HepG2 (cell line): ENCODE data around the gene EMC9. TPM values are rescaled to one million over a fixed set of nuclear protein-coding genes. Genes with fewer than 3 reads are reported as not detected.

ENCODE experiments used
- AGO2 ChIP-seq: fragments of 200-400 bp; formaldehyde crosslinking; optimal IDR thresholded peaks from 2 replicates; pipeline ENCODE3; 2017; ENCODE audit warnings: mild to moderate bottlenecking, low read depth, low read length, moderate library complexity
- ESRRA ChIP-seq: sonication (generic); formaldehyde crosslinking; IDR thresholded peaks from 2 replicates; pipeline ENCODE4 v1.5.1; 2020; ENCODE audit warnings: mild to moderate bottlenecking, low read depth, missing genetic modification reagents
- FOXA3 ChIP-seq: IDR thresholded peaks from 2 replicates; pipeline ENCODE4 v1.6.1; 2016; ENCODE audit warnings: missing genetic modification reagents, missing compliant biosample characterization
- HMGXB3 ChIP-seq: sonication (generic); formaldehyde crosslinking; IDR thresholded peaks from 2 replicates; pipeline ENCODE4 v1.4.0; 2020; ENCODE audit warnings: missing genetic modification reagents, borderline replicate concordance
- KLF9 ChIP-seq: IDR thresholded peaks from 2 replicates; pipeline ENCODE4 v1.6.1; 2016; ENCODE audit warnings: low read depth
- LCORL ChIP-seq, 2 experiments: fragments of 450-650 bp in 1 of 2; sonication (generic) in 1 of 2; formaldehyde crosslinking in 1 of 2; IDR thresholded peaks; 2 replicates each; pipeline versions ENCODE4 v1.5.0 to v1.6.1; 2017 to 2020; ENCODE audit warnings: antibody characterized with exemption in 1 of 2, missing genetic modification reagents in 1 of 2
- MEIS2 ChIP-seq: sonication (generic); formaldehyde crosslinking; IDR thresholded peaks from 2 replicates; pipeline ENCODE4 v1.9.0; 2021; ENCODE audit warnings: mild to moderate bottlenecking, missing genetic modification reagents
- MTA3 ChIP-seq: sonication (generic); formaldehyde crosslinking; IDR thresholded peaks from 2 replicates; pipeline ENCODE4 v1.4.0; 2020; ENCODE audit warnings: missing genetic modification reagents
- MTF1 ChIP-seq: sonication (generic); formaldehyde crosslinking; IDR thresholded peaks from 2 replicates; pipeline ENCODE4 v1.5.0; 2020; ENCODE audit warnings: missing genetic modification reagents
- PAF1 ChIP-seq: IDR thresholded peaks from 2 replicates; pipeline ENCODE4 v1.6.1; 2016; ENCODE audit warnings: missing genetic modification reagents, missing compliant biosample characterization
- PHF8 ChIP-seq: sonication (generic); formaldehyde crosslinking; IDR thresholded peaks from 2 replicates; pipeline ENCODE4 v1.5.0; 2020; ENCODE audit warnings: missing genetic modification reagents
- SIN3B ChIP-seq: fragments of 150-350 bp; IDR thresholded peaks from 2 replicates; pipeline ENCODE4 v1.6.1; 2014; ENCODE audit warnings: low read length
- SMAD1 ChIP-seq: sonication (generic); formaldehyde crosslinking; IDR thresholded peaks from 2 replicates; pipeline ENCODE4 v1.4.0; 2020; ENCODE audit warnings: missing genetic modification reagents, low read depth, mild to moderate bottlenecking, borderline replicate concordance
- ZFP82 ChIP-seq: sonication (generic); formaldehyde crosslinking; IDR thresholded peaks from 2 replicates; pipeline ENCODE4 v1.5.1; 2020; ENCODE audit warnings: mild to moderate bottlenecking, missing genetic modification reagents, borderline replicate concordance
- ZIK1 ChIP-seq: sonication (generic); formaldehyde crosslinking; IDR thresholded peaks from 2 replicates; pipeline ENCODE4 v1.5.0; 2020; ENCODE audit warnings: mild to moderate bottlenecking, low read depth, missing genetic modification reagents, borderline replicate concordance
- ZNF18 ChIP-seq: sonication (generic); formaldehyde crosslinking; IDR thresholded peaks from 2 replicates; pipeline ENCODE4 v1.8.0; 2022; ENCODE audit warnings: mild to moderate bottlenecking, missing genetic modification reagents; ENCODE audit not compliant: insufficient replicate concordance
- ZNF280B ChIP-seq: sonication (generic); formaldehyde crosslinking; IDR thresholded peaks from 2 replicates; pipeline ENCODE4 v1.5.0; 2020; ENCODE audit warnings: missing genetic modification reagents, mild to moderate bottlenecking, borderline replicate concordance
- ZNF605 ChIP-seq: sonication (generic); formaldehyde crosslinking; IDR thresholded peaks from 2 replicates; pipeline ENCODE4 v1.8.0; 2022; ENCODE audit warnings: mild to moderate bottlenecking, missing genetic modification reagents
- ZNF619 ChIP-seq: sonication (generic); formaldehyde crosslinking; IDR thresholded peaks from 2 replicates; pipeline ENCODE4 v1.4.0; 2020; ENCODE audit warnings: mild to moderate bottlenecking, missing genetic modification reagents
- ZNF703 ChIP-seq: sonication (generic); formaldehyde crosslinking; IDR thresholded peaks from 2 replicates; pipeline ENCODE4 v1.5.1; 2020; ENCODE audit warnings: missing genetic modification reagents, mild to moderate bottlenecking, moderate library complexity, borderline replicate concordance
- ZNF768 ChIP-seq: sonication (generic); formaldehyde crosslinking; IDR thresholded peaks from 2 replicates; pipeline ENCODE4 v1.4.0; 2020; ENCODE audit warnings: missing genetic modification reagents
- ZNF781 ChIP-seq: sonication (generic); formaldehyde crosslinking; IDR thresholded peaks from 2 replicates; pipeline ENCODE4 v1.5.1; 2020; ENCODE audit warnings: borderline replicate concordance, mild to moderate bottlenecking, missing genetic modification reagents; ENCODE audit errors: not compliant biosample characterization
- ZNF788 ChIP-seq: sonication (generic); formaldehyde crosslinking; IDR thresholded peaks from 2 replicates; pipeline ENCODE4 v1.5.0; 2020; ENCODE audit warnings: mild to moderate bottlenecking, missing genetic modification reagents, borderline replicate concordance
- polyA plus RNA-seq, 8 experiments: library from polyadenylated mRNA; depleted of rRNA in 3 of 8; stranded (reverse) in 7 of 8; unstranded in 1 of 8; fragments of >200 nt; fragmentation: Illumina TruSeq in 4 of 8; extraction: Trizol in 4 of 8; gene quantifications; 2 replicates each; pipeline versions ENCODE4 v1.2.1 to v1.2.3, GENCODE V29; 2011 to 2016; ENCODE audit warnings: low read depth in 4 of 8, missing spikeins in 1 of 8, mixed read lengths in 1 of 8; ENCODE audit not compliant: insufficient read depth in 1 of 8
- total RNA-seq, 5 experiments: library from RNA; depleted of rRNA; stranded (reverse); fragments of >200 nt; fragmentation: Illumina TruSeq; extraction: Trizol; gene quantifications; 2 replicates each; pipeline ENCODE4 v1.2.3, GENCODE V29; 2016; ENCODE audit warnings: low read depth in 1 of 5

EMC9 gene
- total and polyA plus RNA-seq, 2 of the 13 experiments (the other 11 are each of a cell fraction or from before 2014, with no cell fraction given): 60.5 to 78.7 TPM

- TF ChIP-seq HMGXB3 (no peak), MEIS2 (CRISPR knock-in tag) (no peak), KLF9 (CRISPR knock-in tag) (0 out of 2 replicates have a peak, but pooled peaks have one; percentile 11), ESRRA (CRISPR knock-in tag) (no peak; the same call in 1 of the 2 replicates), ZNF781 (peak; percentile 60), PAF1 (CRISPR knock-in tag) (peak; percentile 98), MTA3 (peak; percentile 75; the same call in 1 of the 2 replicates), ZNF788 (no peak), ZNF18 (CRISPR knock-in tag) (no peak), ZNF703 (no peak), ZNF768 (peak; percentile 73; the same call in 1 of the 2 replicates), SIN3B (no peak), AGO2 (peak; percentile 40), SMAD1 (0 out of 2 replicates have a peak, but pooled peaks have one; percentile 59), ZIK1 (CRISPR knock-in tag) (peak; percentile 80; the same call in 1 of the 2 replicates), MTF1 (CRISPR knock-in tag) (no peak), ZNF280B (no peak), ZNF619 (CRISPR knock-in tag) (peak; percentile 74; the same call in 1 of the 2 replicates), ZFP82 (no peak), ZNF605 (0 out of 2 replicates have a peak, but pooled peaks have one; percentile 26), LCORL (IDR thresholded peaks at IDR 0.05) (no peak), LCORL (CRISPR knock-in tag; IDR thresholded peaks at IDR 0.05) (no peak), FOXA3 (CRISPR knock-in tag) (peak; percentile 24; the same call in 1 of the 2 replicates), PHF8 (CRISPR knock-in tag) (peak; percentile 37)
Measured at GRCh38 chr14:24096545-24097181, 44.7 kb downstream of the EMC9 start (continued).
